WTC11 (cell line): ENCODE data around the gene CEP350. TPM values are rescaled to one million over a fixed set of nuclear protein-coding genes. Genes with fewer than 3 reads are reported as not detected.

Experiments used
- ATF1 ChIP-seq: sonication (generic); formaldehyde crosslinking; IDR thresholded peaks from 2 replicates; pipeline ENCODE4 v1.8.1; 2023; ENCODE audit warnings: mild to moderate bottlenecking, moderate library complexity, missing genetic modification reagents
- E2F1 ChIP-seq: sonication (generic); formaldehyde crosslinking; IDR thresholded peaks from 2 replicates; pipeline ENCODE4 v1.8.0; 2022; ENCODE audit warnings: mild to moderate bottlenecking, missing genetic modification reagents
- FOXP1 ChIP-seq: sonication (generic); formaldehyde crosslinking; IDR thresholded peaks from 2 replicates; pipeline ENCODE4 v1.8.0; 2022; ENCODE audit warnings: missing genetic modification reagents, mild to moderate bottlenecking, moderate library complexity, borderline replicate concordance
- GABPB1 ChIP-seq: sonication (generic); formaldehyde crosslinking; IDR thresholded peaks from 2 replicates; pipeline ENCODE4 v1.8.1; 2023; ENCODE audit warnings: mild to moderate bottlenecking, missing genetic modification reagents
- PRDM15 ChIP-seq: sonication (generic); formaldehyde crosslinking; IDR thresholded peaks from 2 replicates; pipeline ENCODE4 v1.8.0; 2022; ENCODE audit warnings: missing genetic modification reagents
- STAT6 ChIP-seq: sonication (generic); formaldehyde crosslinking; conservative IDR thresholded peaks from 2 replicates; pipeline ENCODE4 v1.8.1; 2023; ENCODE audit warnings: mild to moderate bottlenecking, low read depth, missing genetic modification reagents, moderate library complexity
- TEAD1 ChIP-seq: sonication (generic); formaldehyde crosslinking; IDR thresholded peaks from 2 replicates; pipeline ENCODE4 v1.8.0; 2022; ENCODE audit warnings: mild to moderate bottlenecking, missing genetic modification reagents
- ZNF219 ChIP-seq: sonication (generic); formaldehyde crosslinking; IDR thresholded peaks from 2 replicates; pipeline ENCODE4 v1.8.0; 2023; ENCODE audit warnings: missing genetic modification reagents, mild to moderate bottlenecking, borderline replicate concordance
- ZNF263 ChIP-seq: sonication (generic); formaldehyde crosslinking; IDR thresholded peaks from 2 replicates; pipeline ENCODE4 v1.8.1; 2022; ENCODE audit warnings: low read depth, mild to moderate bottlenecking, moderate library complexity, missing genetic modification reagents
- ZNF281 ChIP-seq: sonication (generic); formaldehyde crosslinking; IDR thresholded peaks from 2 replicates; pipeline ENCODE4 v1.8.0; 2023; ENCODE audit warnings: mild to moderate bottlenecking, missing genetic modification reagents
- total RNA-seq: library from RNA; stranded (reverse); gene quantifications from 3 replicates; pipeline ENCODE4 v1.2.3, GENCODE V29; 2021
- TF ChIP-seq, protein P1 (sequence below): sonication (generic); formaldehyde crosslinking; IDR thresholded peaks from 2 replicates; pipeline ENCODE4 v1.8.0; 2023; ENCODE audit warnings: missing genetic modification reagents, mild to moderate bottlenecking, borderline replicate concordance

Gene CEP350
- total RNA-seq, 1 experiment from 2014 or later: 34.2 TPM

- peak; percentile 93 for TF ChIP-seq FOXP1 (CRISPR knock-in tag)
- no peak; the same call in 1 of the 2 replicates for TF ChIP-seq E2F1 (CRISPR knock-in tag)
- TF ChIP-seq TEAD1 (CRISPR knock-in tag): peak; percentile 56
- TF ChIP-seq PRDM15 (CRISPR knock-in tag): peak; percentile 92
- TF ChIP-seq ZNF263 (CRISPR knock-in tag): peak; percentile 37; the same call in 1 of the 2 replicates
- no peak for TF ChIP-seq STAT6 (CRISPR knock-in tag)
- 0 out of 2 replicates have a peak, but pooled peaks have one; percentile 43 for TF ChIP-seq ZNF281 (CRISPR knock-in tag)
- 0 out of 2 replicates have a peak, but pooled peaks have one; percentile 48 for TF ChIP-seq ZNF219
- peak; percentile 48; the same call in 1 of the 2 replicates for TF ChIP-seq GABPB1 (CRISPR knock-in tag)
- TF ChIP-seq ATF1 (CRISPR knock-in tag): 0 out of 2 replicates have a peak, but pooled peaks have one; percentile 63
- TF ChIP-seq, protein P1, sequence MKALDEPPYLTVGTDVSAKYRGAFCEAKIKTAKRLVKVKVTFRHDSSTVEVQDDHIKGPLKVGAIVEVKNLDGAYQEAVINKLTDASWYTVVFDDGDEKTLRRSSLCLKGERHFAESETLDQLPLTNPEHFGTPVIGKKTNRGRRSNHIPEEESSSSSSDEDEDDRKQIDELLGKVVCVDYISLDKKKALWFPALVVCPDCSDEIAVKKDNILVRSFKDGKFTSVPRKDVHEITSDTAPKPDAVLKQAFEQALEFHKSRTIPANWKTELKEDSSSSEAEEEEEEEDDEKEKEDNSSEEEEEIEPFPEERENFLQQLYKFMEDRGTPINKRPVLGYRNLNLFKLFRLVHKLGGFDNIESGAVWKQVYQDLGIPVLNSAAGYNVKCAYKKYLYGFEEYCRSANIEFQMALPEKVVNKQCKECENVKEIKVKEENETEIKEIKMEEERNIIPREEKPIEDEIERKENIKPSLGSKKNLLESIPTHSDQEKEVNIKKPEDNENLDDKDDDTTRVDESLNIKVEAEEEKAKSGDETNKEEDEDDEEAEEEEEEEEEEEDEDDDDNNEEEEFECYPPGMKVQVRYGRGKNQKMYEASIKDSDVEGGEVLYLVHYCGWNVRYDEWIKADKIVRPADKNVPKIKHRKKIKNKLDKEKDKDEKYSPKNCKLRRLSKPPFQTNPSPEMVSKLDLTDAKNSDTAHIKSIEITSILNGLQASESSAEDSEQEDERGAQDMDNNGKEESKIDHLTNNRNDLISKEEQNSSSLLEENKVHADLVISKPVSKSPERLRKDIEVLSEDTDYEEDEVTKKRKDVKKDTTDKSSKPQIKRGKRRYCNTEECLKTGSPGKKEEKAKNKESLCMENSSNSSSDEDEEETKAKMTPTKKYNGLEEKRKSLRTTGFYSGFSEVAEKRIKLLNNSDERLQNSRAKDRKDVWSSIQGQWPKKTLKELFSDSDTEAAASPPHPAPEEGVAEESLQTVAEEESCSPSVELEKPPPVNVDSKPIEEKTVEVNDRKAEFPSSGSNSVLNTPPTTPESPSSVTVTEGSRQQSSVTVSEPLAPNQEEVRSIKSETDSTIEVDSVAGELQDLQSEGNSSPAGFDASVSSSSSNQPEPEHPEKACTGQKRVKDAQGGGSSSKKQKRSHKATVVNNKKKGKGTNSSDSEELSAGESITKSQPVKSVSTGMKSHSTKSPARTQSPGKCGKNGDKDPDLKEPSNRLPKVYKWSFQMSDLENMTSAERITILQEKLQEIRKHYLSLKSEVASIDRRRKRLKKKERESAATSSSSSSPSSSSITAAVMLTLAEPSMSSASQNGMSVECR (CRISPR knock-in tag): peak; percentile 73
Observed at GRCh38 chr1:179954493-179955286, at the start of gene CEP350 (continued).
